GM23338 (cell line): ENCODE measurements around the gene LNX2. TPM values are rescaled to one million over a fixed set of nuclear protein-coding genes. Genes with fewer than 3 reads are reported as not detected.

Experiments used
- ATAC-seq: fragments of 200-7000 bp; cut with Tn5 transposase; 3 replicates; pipeline ENCODE4 v1.9.1; 2020
- DNase-seq: peaks from one replicate; pipeline ENCODE4 v3.0.0-alpha.2; 2015; ENCODE audit warnings: low spot score
- H2AFZ ChIP-seq: fragments of 200-600 bp; sonication (generic); 2 replicates; pipeline ENCODE4 v1.8.0; 2016; ENCODE audit warnings: antibody characterized with exemption, mild to moderate bottlenecking, moderate library complexity
- H3F3A ChIP-seq: fragments of 200-600 bp; sonication (generic); replicated peaks from 2 replicates; pipeline ENCODE4 v1.8.0; 2017; ENCODE audit warnings: antibody characterized with exemption, mixed run types, low read depth
- H3K27ac ChIP-seq: fragments of 200-600 bp; sonication (generic); 2 replicates; pipeline ENCODE4 v1.6.1; 2016; ENCODE audit warnings: low read depth
- H3K27me3 ChIP-seq: fragments of 200-600 bp; sonication (generic); 2 replicates; pipeline ENCODE4 v1.8.0; 2016; ENCODE audit warnings: mild to moderate bottlenecking, mixed run types, moderate library complexity; ENCODE audit not compliant: insufficient read depth
- H3K36me3 ChIP-seq: fragments of 200-600 bp; sonication (generic); 2 replicates; pipeline ENCODE4 v1.8.0; 2016; ENCODE audit warnings: mild to moderate bottlenecking; ENCODE audit not compliant: insufficient read depth
- H3K4me1 ChIP-seq: fragments of 200-600 bp; sonication (generic); 2 replicates; pipeline ENCODE4 v1.8.0; 2016; ENCODE audit warnings: mild to moderate bottlenecking, moderate library complexity; ENCODE audit not compliant: insufficient read depth
- H3K4me2 ChIP-seq: fragments of 200-600 bp; sonication (generic); 2 replicates; pipeline ENCODE4 v1.7.1; 2017; ENCODE audit warnings: mixed run types
- H3K4me3 ChIP-seq: fragments of 200-600 bp; sonication (generic); 2 replicates; pipeline ENCODE4 v1.6.1; 2016; ENCODE audit warnings: mixed run types
- H3K79me2 ChIP-seq: fragments of 200-600 bp; sonication (generic); replicated peaks from 2 replicates; pipeline ENCODE4 v1.8.0; 2017; ENCODE audit warnings: mild to moderate bottlenecking; ENCODE audit not compliant: insufficient read depth
- H3K9me2 ChIP-seq: fragments of 200-600 bp; sonication (generic); 2 replicates; pipeline ENCODE4 v1.8.0; 2017; ENCODE audit not compliant: insufficient read depth
- H4K20me1 ChIP-seq: fragments of 200-600 bp; sonication (generic); replicated peaks from 2 replicates; pipeline ENCODE4 v1.8.0; 2017; ENCODE audit warnings: mild to moderate bottlenecking; ENCODE audit not compliant: insufficient read depth
- H3K27ac Mint-ChIP-seq: 2 replicates; pipeline ENCODE4 v1.8.0; 2020; ENCODE audit warnings: inconsistent platforms, mild to moderate bottlenecking, moderate library complexity, mixed read lengths
- H3K27me3 Mint-ChIP-seq: 3 replicates; pipeline ENCODE4 v1.8.0; 2022; ENCODE audit warnings: low read depth, mild to moderate bottlenecking, moderate library complexity, mixed read lengths, inconsistent platforms; ENCODE audit not compliant: insufficient read depth, poor library complexity
- H3K36me3 Mint-ChIP-seq: 3 replicates; pipeline ENCODE4 v1.8.0; 2021; ENCODE audit warnings: low read depth, mild to moderate bottlenecking, inconsistent platforms, moderate library complexity, mixed read lengths
- H3K4me1 Mint-ChIP-seq: 3 replicates; pipeline ENCODE4 v1.8.0; 2020; ENCODE audit warnings: mild to moderate bottlenecking, inconsistent platforms, mixed read lengths
- H3K4me3 Mint-ChIP-seq: 3 replicates; pipeline ENCODE4 v1.8.0; 2021; ENCODE audit warnings: moderate library complexity, mild to moderate bottlenecking, inconsistent platforms, mixed read lengths
- H3K9me3 Mint-ChIP-seq: 3 replicates; pipeline ENCODE4 v1.8.0; 2020; ENCODE audit warnings: moderate library complexity, mild to moderate bottlenecking, inconsistent platforms, mixed read lengths
- CREB1 ChIP-seq: fragments of 250-450 bp; sonication (Bioruptor Pico); IDR thresholded peaks from 2 replicates; pipeline ENCODE4 v1.5.0; 2020; ENCODE audit warnings: low read depth, mild to moderate bottlenecking, moderate library complexity
- CTCF ChIP-seq, 2 experiments: fragments of 200-600 bp in 1 of 2; sonication (generic) in 1 of 2; conservative IDR thresholded peaks; 2 replicates each; pipeline versions ENCODE4 v1.5.1 to v1.6.1; 2016 to 2017; ENCODE audit warnings: antibody characterized with exemption in 2 of 2, low read depth in 2 of 2, mild to moderate bottlenecking in 2 of 2, moderate library complexity in 1 of 2
- EZH2 ChIP-seq: fragments of 200-600 bp; sonication (generic); IDR thresholded peaks from one replicate; pipeline ENCODE4 v1.8.0; 2017; ENCODE audit warnings: antibody characterized with exemption, mild to moderate bottlenecking, low read depth; ENCODE audit not compliant: unreplicated experiment
- EZH2phosphoT487 ChIP-seq: fragments of 200-600 bp; sonication (generic); IDR thresholded peaks from one replicate; pipeline ENCODE4 v1.8.1; 2018; ENCODE audit warnings: antibody characterized with exemption; ENCODE audit not compliant: unreplicated experiment
- JUNB ChIP-seq: IDR thresholded peaks from one replicate; pipeline ENCODE4 v1.6.1; 2016; ENCODE audit warnings: antibody characterized with exemption; ENCODE audit not compliant: unreplicated experiment
- NANOG ChIP-seq: IDR thresholded peaks from 2 replicates; pipeline ENCODE4 v1.6.1; 2016; ENCODE audit warnings: antibody characterized with exemption, borderline replicate concordance
- STAT1 ChIP-seq: IDR thresholded peaks from one replicate; pipeline ENCODE4 v1.6.1; 2016; ENCODE audit warnings: antibody characterized with exemption; ENCODE audit not compliant: unreplicated experiment
- ZNF331 ChIP-seq: fragments of 250-450 bp; sonication (Bioruptor Pico); IDR thresholded peaks from 2 replicates; pipeline ENCODE4 v1.5.0; 2020; ENCODE audit warnings: low read depth, mild to moderate bottlenecking, moderate library complexity
- ZNF462 ChIP-seq: fragments of 250-450 bp; sonication (Bioruptor Pico); IDR thresholded peaks from 2 replicates; pipeline ENCODE4 v1.5.0; 2020; ENCODE audit warnings: mild to moderate bottlenecking, moderate library complexity
- polyA plus RNA-seq: library from polyadenylated mRNA; unstranded; fragments of >200 nt; fragmentation: Nextera tagmentation; extraction: Ambion mirVana; gene quantifications from 2 replicates; pipeline ENCODE4 v1.2.1, GENCODE V29; 2016
- total RNA-seq: library from RNA; depleted of rRNA; stranded (reverse); fragments of >200 nt; shearing (Covaris generic); gene quantifications from 2 replicates; pipeline ENCODE4 v1.2.3, GENCODE V29; 2014
- TF ChIP-seq, protein P1 (sequence below): IDR thresholded peaks from one replicate; pipeline ENCODE4 v1.6.1; 2018; ENCODE audit warnings: antibody characterized with exemption; ENCODE audit not compliant: unreplicated experiment
- TF ChIP-seq, protein P2 (sequence below): IDR thresholded peaks from 2 replicates; pipeline ENCODE4 v1.6.1; 2016; ENCODE audit warnings: antibody characterized with exemption

Gene LNX2
- total and polyA plus RNA-seq, 2 experiments from 2014 or later = 3.7 to 18.0 TPM

GRCh38 chr13:27496006-27496405 lies 124.3 kb downstream of the LNX2 start:
- TF ChIP-seq EZH2 = no peak
- TF ChIP-seq STAT1 = no peak
- TF ChIP-seq, protein P1, sequence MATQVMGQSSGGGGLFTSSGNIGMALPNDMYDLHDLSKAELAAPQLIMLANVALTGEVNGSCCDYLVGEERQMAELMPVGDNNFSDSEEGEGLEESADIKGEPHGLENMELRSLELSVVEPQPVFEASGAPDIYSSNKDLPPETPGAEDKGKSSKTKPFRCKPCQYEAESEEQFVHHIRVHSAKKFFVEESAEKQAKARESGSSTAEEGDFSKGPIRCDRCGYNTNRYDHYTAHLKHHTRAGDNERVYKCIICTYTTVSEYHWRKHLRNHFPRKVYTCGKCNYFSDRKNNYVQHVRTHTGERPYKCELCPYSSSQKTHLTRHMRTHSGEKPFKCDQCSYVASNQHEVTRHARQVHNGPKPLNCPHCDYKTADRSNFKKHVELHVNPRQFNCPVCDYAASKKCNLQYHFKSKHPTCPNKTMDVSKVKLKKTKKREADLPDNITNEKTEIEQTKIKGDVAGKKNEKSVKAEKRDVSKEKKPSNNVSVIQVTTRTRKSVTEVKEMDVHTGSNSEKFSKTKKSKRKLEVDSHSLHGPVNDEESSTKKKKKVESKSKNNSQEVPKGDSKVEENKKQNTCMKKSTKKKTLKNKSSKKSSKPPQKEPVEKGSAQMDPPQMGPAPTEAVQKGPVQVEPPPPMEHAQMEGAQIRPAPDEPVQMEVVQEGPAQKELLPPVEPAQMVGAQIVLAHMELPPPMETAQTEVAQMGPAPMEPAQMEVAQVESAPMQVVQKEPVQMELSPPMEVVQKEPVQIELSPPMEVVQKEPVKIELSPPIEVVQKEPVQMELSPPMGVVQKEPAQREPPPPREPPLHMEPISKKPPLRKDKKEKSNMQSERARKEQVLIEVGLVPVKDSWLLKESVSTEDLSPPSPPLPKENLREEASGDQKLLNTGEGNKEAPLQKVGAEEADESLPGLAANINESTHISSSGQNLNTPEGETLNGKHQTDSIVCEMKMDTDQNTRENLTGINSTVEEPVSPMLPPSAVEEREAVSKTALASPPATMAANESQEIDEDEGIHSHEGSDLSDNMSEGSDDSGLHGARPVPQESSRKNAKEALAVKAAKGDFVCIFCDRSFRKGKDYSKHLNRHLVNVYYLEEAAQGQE = no peak
- no peak for TF ChIP-seq NANOG
- TF ChIP-seq EZH2phosphoT487 = no peak
- TF ChIP-seq CTCF (conservative IDR thresholded peaks at IDR 0.05; ENCODE audit: low read depth in 2 of 2) = no peak
- TF ChIP-seq ZNF331 (CRISPR knock-in tag) = no peak
- no peak for TF ChIP-seq ZNF462
- no peak for TF ChIP-seq JUNB
- no peak for TF ChIP-seq CREB1
- TF ChIP-seq, protein P2, sequence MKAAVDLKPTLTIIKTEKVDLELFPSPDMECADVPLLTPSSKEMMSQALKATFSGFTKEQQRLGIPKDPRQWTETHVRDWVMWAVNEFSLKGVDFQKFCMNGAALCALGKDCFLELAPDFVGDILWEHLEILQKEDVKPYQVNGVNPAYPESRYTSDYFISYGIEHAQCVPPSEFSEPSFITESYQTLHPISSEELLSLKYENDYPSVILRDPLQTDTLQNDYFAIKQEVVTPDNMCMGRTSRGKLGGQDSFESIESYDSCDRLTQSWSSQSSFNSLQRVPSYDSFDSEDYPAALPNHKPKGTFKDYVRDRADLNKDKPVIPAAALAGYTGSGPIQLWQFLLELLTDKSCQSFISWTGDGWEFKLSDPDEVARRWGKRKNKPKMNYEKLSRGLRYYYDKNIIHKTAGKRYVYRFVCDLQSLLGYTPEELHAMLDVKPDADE = no peak
- Histone ChIP-seq H3K4me2 (no peak overlapping the region), H3K27ac (no peak overlapping the region), H3K36me3 (no peaks in the 10 kb centered on the region), H3K4me1 (no peaks in the 10 kb centered on the region), H3K27me3 (no peaks in the 10 kb centered on the region), H3K9me2 (no peaks in the 10 kb centered on the region), H2AFZ (no peak overlapping the region), H3F3A (no peaks in the 10 kb centered on the region), H3K4me3 (no peak overlapping the region), H4K20me1 (no peaks in the 10 kb centered on the region), H3K79me2 (no peaks in the 10 kb centered on the region)
- ATAC-seq (no peak), DNase-seq (no peak)
- H3K27ac Mint-ChIP-seq = no peak overlapping the region
- H3K4me3 Mint-ChIP-seq = no peak overlapping the region
- peaks cover 5% of the 10 kb centered on the region; the same call in 2 of the 3 replicates for H3K4me1 Mint-ChIP-seq
- no peaks in the 10 kb centered on the region for H3K9me3 Mint-ChIP-seq
- peaks cover 4% of the 10 kb centered on the region for H3K27me3 Mint-ChIP-seq
- H3K36me3 Mint-ChIP-seq = no peaks in the 10 kb centered on the region
